GM18499 (cell line): Measurements from ENCODE around the gene LARGE1.

ENCODE experiments used
- ATAC-seq: cut with Tn5 transposase; IDR thresholded peaks from one replicate; pipeline ENCODE4 v1.9.1; 2021; ENCODE audit warnings: moderate number of reproducible peaks; ENCODE audit not compliant: insufficient read depth, unreplicated experiment

Gene LARGE1

DNA sequence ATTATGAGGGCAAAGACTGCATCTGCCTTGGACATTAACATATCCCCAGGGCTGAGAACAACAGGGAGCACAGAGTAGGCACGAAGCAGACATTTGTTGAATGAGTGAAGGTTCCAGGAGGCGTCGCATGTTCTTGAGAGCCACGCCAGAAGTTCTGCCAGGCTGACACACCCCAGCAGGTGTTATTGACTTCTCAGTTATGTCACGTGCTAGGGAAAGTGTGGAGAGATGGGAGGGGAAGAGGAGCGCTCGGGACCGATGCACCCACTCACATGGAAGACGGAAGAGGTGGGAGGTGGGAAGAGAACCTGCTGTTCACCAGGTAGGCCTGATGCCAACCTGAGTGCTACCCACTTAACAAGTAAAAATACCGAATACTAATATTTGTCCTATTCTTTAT is 232.8 kb downstream of the LARGE1 start:
- no peak for ATAC-seq

DNA sequence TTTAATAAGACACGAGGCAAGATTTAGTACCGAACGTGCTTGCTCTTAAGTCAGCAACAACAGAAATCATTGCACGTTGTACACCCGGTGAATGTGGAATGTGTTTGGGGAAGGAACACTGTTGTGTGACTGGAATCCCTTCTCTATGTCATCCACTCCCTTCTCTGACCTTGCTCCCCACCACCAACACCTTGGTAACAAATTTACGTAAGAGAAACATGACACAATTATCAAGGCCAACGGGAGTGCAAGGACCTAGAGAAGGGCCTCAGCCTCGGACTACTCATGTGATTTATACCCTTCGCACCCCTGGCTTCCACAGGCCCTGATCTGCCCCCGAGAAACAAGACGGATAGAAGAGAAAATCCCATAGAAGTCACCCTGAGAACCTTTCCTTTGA is 236.2 kb downstream of the LARGE1 start:
- no peak for ATAC-seq

DNA sequence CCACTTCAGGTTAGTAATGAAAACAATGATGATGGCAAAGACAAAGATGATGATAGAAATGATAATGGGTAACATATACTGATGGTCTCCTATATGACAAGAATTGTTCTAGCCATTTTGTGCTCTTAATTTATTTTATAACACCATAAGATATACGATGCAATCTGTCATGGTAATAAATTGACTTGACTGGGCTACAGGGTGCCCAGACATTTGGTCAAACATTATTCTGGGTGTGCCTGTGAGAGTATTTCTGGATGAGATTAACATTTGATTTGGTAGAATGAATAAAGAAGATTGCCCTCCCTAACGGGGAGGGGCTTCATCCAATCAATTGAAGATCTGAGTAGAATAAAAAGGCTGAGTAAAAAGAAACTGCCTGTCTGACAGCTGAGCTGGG is 237.3 kb downstream of the LARGE1 start:
- ATAC-seq, result no peak

DNA sequence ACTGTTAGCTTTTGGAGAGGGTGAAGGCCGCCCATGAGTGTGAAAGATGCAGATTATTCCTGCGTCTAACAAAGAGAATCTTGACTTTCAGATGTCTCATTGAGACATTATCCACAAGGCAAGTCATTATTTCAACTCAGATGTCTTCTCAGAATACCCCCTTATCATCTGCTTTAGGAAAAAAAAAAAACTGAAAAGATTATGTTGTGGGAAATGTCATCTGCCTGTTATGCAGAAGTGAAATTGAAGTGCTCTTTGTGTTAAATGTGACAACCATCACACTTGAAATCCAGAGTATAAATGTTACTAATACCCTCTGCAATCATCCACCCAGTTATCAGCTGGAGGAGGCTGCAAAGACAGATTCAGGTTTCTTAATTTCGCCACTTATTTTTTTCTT is 239.6 kb downstream of the LARGE1 start:
- ATAC-seq, result no peak

DNA sequence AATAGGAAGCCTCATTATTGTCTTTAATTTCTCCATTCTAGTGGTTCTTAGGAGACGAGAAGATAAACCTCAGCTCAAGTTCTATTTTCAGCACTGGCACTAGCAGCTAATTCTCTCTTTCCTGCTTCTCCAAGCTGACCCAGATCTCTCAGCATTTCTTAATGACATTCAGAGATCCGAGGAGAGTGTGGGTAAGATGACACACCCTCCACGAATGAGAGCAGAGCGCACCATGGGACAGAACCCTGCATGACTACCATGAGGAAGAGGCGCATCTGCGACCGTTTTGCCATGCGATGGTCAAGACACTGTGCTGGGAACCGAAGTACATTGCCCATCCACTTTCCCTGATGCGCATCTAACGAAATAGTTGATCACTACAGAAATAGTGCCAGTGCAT is 241.8 kb downstream of the LARGE1 start:
- ATAC-seq, result no peak

DNA sequence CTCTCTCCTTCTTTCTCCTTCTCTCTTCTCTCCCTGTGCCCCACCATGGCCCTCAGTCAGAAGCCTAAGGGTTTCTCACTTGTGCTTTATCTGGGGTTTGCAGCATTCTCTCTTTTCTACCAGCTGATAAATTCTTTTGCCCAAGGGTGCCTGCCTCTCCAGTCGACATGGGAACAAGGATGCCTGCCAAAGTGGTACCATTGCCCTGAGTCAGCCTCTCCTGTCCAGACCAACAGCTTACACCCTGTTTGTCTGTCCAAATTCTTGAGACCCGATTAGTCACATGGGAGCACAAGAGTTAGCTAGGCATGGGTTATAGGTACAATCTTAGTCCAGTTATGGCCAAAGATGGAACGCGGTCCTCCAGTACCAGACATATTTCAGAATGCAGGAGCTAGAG is 242.7 kb downstream of the LARGE1 start:
- no peak for ATAC-seq

DNA sequence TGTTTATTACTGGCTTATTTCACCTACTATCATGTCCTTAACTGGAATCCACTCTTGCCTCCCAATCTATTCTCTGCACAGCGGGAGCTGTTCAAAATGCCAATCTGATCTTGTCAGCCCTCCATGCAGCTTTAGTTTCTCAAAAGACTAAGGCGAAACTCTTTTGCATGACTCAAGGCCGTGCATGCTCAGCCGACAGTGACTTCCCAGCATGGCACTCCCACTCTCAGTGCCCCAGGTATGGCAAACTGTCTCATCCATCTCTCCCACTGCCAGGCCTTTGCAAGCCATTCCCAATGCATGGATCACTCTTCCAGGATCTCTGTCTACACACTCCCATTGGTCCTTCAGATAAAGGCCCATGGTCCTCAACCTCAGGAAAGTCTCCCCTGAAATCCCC is 245.9 kb downstream of the LARGE1 start:
- ATAC-seq, result no peak

DNA sequence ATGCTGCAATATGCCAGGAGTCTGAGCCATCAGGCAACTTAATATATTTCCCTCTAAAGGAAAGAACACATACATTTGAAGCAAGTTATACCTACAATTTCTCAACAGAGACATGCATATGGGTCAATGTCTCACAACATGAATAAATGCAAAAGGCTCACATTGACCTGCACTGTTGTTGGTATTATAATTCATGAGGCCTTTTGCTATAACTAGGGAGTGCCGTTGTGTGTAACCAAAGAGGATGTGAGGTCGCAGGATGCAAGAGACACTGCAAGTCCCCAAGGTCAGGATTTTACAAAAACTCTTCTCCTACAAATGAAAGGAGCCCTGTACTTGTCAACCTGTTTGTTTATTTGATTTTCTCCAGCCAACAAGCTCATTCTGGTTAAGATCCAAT is 250.5 kb downstream of the LARGE1 start:
- ATAC-seq, result no peak

DNA sequence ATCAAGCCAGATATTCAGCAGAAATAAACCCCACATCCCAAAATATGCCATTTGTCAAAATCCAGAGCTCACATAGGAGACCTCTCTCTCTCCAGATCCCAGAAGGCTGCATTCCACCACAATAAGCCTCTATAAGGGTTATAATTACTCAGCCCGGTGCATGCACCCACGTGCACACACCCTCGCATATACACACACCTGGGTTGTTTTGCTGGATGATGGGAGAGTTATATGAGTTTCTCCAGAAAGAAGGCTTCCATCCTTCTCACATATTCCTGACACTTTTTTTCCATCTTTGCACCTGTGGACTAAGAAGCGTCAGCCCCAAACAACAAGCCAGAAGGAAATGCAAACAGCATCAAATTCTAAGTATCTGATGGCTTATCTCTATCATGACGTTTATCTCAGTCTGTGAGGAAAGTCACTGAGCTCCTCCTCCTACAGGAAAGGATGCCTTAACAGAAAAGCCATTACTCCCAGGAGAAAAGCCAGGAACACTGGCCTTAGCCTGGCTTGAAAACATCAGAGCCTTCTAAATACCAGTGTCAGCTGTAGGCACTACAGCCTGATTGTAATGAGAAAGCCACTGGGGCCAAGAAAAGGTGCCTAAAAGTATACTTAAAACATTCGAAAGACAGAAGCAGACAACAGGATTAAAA is 253.2 kb downstream of the LARGE1 start:
- ATAC-seq, result no peak

DNA sequence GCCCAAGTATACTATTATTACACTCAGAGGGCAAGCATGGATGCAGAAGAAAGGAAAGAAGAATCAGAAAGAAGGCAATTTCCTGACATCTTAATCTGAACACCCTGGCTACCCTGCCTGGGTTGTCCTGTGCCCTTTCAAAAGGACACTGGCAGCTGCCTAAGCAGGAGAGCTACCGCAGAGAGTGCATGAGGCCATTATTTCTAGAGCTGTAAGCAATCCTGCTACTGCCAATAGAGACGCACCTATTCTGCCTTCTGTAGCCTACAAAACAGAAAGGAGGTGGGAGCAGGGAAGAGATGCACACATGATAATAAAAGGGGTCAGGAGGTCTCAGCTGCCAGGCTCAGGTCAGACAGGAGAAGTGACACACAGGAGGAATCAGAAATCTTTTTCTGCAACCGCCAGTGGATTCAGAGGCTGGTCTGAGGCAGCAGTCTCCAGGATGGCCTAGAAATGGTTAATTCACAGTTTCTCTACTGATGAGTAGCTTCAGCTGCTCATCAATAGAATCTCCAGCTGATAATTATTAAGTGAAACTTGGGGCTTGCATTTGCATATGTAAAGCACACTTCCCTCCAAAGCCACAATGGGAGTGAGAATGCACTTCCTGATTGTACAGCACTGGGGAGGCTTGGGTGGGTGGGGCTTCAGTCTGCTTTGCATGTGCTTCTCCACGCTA is 253.9 kb downstream of the LARGE1 start:
- no peak for ATAC-seq

DNA sequence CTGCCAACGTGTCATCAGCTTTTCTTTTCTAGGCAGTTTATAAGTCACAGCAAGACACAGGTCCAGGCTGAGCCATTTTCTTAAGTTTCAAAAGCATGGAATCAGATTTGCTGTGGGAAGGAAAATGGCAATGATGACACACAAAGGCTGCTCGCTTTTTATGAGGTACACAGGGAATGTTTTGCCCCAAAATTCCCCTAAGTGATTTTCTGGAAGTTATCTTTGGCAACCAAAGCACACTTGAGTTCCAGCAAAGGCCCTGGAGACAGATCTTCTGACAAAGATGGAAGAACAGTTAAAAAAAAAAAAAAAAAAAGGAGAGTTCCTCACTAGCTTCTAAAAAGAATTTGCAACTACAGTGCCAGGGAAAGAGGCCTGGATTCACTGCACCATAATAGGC is 260.8 kb downstream of the LARGE1 start:
- no peak for ATAC-seq

DNA sequence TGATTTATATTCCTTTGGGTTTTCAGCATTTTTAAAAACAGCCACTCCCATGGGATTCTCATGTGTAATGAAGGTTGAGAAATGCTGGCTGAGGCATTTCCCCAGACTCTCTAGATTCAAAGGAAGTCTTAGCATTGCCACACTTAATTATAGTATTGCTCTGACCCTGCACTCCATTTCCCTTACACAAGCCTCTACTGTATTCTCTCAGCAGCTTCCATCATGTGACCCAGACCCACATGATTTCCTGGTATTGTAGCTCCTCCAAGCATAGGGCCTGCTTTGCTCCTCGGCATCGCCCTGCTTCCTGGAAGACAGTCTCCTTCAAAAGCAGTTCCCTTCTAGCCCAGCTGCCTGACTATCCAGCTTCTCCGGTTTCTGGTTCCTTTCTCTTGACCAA is 261.5 kb downstream of the LARGE1 start:
- ATAC-seq, result no peak

DNA sequence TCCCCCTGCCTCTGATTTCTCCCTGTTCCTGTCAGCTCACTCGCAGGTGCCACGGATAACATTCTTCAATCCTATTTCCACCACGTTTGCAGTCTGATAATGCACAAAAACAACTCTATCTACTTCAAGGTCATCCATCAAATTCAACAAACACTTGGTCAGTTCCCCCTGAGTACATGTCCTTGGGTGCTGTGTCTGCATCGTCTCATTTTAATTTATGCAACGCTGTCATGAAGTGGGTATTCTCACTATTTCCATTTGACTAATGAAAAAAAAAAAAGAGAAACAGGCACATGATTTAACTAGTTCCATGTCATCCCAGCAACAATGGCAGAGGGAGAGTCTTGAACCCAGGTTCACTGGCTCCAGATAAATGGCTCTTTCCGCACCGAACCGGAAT is 262.6 kb downstream of the LARGE1 start:
- ATAC-seq, result no peak

DNA sequence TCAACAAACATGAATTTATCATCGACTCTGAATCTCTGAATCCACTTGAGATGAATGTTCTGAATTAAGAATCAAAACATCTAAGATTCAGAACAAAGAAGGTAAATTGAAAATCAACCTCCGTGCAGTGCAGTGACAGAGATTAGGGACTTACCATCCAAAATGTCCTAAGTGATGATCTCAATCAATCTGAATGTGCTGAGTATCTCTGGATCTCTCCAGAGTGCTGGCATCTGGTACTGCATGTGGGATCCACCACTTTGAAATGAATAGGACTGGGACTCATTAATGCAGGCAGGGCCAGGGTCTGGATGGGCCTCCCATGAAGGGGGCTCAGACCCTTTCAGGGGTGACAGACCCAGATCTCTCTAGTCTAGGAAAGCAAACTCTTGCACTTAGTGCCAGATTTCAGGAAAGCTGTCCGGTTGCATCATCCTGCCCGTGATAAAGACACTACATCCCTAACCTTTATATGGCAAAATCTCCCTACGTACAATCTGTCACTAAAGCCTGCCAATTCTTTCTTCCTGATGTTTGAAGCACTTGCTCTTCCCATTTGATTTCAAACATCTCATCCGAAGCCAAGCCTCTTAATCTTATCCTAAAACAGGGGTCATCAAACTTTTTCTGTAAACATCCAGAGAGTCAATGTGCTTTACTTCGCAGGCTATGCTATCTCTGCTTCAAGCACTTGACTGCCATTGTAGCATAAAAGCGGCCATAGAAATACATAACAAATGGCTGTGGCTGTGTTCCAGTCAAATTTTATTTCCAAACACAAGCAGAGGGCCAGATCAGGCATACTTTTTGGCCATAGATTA is 263.3 kb downstream of the LARGE1 start:
- ATAC-seq, result no peak

DNA sequence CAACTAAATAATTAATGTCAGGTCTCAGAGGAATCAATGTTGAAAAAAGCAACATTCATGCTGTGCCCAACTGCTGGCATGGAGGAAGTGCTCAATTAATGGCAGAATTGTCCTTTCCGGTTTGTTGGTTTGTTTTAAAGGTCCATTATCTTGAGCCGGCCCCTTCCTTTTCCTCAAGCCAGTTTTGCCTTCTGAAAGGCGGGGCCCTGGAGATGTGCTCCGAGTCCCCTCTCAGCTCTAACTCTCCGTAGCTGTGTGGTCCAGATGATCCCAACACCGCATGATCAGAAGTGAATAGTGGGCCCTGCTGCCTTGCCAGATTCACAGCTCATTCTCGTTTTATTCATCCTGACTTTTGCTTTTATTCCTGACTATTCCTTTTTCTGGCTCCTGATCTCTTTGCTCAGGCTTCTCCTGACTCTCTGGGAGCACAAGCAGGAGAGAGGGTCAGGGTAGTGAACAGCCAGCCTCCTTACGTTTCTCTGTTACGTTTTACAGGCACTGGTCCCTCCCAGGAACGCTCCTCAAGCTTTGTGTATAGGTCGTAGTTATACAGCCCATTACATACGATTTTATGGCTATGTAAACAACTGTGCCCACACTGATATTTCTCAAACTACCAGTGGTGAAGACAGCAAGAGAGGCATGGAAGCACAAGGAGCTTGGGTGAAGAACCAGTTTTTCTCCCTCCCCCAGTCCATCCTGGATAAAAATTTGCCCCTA is 265.9 kb downstream of the LARGE1 start:
- no peak for ATAC-seq

DNA sequence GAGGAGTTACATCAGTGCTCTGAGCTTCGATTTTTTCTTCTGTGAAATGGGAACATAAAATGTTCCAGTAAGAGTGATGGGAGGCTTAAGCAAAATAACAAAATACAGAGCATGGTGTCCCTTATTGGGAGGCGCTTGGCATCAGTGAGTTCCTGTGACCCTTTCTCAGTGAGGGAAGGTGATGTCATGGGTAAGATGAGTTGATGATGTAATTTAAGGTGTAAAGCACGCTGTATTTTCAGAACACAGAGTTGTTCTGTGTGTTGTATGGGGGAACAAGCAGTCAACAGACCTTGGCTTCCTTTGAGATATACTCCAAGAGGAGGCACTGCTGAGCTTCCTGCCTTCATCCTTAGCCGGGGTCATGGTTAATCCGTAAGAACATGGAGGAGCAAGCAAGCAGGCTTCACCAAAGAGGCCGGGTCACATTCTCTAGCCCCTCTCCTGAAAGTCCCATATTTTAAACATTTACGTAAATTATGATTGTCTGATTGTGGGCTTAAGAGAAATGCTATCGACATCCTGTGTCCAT is 266.7 kb downstream of the LARGE1 start:
- no peak for ATAC-seq

DNA sequence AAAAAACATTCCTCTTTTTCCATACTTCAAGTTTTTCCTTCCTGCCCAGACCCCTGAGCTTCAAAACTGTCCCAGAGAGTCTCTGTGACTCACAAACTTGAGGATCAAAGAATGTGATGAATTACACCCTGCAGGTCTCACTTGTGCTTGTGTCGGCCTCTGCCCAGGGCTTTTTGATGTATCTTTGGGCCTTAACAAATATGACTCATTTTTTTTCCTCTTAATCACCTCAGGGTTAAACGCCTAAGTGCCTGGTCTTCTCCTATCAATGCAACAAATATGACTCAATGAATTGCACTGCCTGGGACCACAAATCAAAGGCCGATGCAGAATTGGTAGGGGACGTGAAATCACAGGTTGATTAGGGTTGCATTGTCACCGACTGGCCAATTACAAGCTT is 267.7 kb downstream of the LARGE1 start:
- no peak for ATAC-seq

DNA sequence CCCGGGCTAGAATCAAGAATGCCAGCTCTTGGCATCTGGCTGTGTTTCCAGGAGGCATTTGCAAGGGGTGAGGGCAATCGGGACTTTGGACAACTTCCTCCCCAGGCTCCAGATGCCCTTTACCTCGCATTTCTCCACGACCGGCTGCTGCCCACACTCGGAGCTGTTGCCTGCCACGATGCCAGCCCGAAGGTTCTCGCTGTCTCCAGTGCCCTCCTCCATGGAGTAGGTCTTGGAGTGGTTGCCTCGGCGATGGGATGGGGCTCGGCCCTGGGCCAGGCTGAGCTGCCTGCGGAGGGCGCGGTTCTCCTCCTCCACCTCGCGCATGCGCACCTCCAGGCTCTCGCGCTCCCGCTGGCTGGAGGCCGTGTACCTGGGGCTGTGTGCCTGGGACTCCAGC is 270.0 kb downstream of the LARGE1 start:
- ATAC-seq, result no peak

DNA sequence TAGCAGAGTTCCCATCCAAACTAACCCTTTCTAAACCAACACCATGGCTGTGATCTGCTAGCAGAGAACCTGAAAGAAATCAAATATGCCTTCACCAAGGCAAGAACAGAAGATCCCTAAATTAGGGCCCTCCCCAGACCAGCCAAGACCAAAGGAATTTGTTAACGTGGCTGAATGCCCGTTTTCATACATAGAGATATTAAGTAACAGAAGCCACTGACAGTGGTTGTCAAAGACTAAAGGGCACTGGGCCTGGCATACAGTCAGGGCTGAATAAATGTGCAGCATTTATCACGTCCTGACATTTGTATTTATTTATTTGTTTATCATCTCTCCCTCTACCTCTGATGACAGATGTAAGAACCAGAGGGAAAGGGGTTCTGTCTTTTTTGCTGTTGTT is 271.8 kb downstream of the LARGE1 start:
- ATAC-seq, result no peak

DNA sequence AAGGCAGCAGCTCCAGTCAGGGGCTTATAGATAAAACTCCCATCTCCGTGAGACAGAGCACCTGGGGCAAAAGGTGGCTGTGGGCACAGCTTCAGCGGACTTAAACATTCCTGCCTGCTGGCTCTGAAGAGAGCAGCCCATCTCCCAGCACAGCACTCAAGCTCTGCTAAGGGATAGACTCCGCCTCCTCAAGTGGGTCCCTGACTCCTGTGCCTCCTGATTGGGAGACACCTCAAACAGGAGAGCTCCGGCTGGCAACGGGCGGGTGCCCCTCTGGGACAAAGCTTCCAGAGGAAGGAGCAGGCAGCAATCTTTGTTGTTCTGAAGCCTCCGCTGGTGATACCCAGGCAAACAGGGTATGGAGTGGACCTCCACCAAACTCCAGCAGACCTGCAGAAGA is 279.4 kb downstream of the LARGE1 start:
- no peak for ATAC-seq
